H1 (cell line): Measurements from ENCODE around the gene SEMA3F.

Source experiments
- CEBPB ChIP-seq: IDR thresholded peaks from 2 replicates; pipeline ENCODE4 v1.6.1; 2012; ENCODE audit warnings: low read depth, low read length
- SP4 ChIP-seq: IDR thresholded peaks from 2 replicates; pipeline ENCODE4 v1.6.1; 2012; ENCODE audit warnings: low read length, inconsistent platforms
- TF ChIP-seq, protein P1 (sequence below), 3 experiments: IDR thresholded peaks; 1 replicate in 2 of 3; 2 replicates in 1 of 3; pipeline versions ENCODE4 v1.5.1 to v1.6.1; 2011; ENCODE audit warnings: low read length in 3 of 3, mild to moderate bottlenecking in 3 of 3, inconsistent platforms in 2 of 3, low read depth in 1 of 3, moderate library complexity in 1 of 3; ENCODE audit not compliant: insufficient read depth in 1 of 3; ENCODE audit errors: control extremely low read depth in 1 of 3
- TF ChIP-seq, protein P2 (sequence below): IDR thresholded peaks from 2 replicates; pipeline ENCODE4 v1.6.1; 2011; ENCODE audit warnings: low read length, improper control_type of control experiment

DNA sequence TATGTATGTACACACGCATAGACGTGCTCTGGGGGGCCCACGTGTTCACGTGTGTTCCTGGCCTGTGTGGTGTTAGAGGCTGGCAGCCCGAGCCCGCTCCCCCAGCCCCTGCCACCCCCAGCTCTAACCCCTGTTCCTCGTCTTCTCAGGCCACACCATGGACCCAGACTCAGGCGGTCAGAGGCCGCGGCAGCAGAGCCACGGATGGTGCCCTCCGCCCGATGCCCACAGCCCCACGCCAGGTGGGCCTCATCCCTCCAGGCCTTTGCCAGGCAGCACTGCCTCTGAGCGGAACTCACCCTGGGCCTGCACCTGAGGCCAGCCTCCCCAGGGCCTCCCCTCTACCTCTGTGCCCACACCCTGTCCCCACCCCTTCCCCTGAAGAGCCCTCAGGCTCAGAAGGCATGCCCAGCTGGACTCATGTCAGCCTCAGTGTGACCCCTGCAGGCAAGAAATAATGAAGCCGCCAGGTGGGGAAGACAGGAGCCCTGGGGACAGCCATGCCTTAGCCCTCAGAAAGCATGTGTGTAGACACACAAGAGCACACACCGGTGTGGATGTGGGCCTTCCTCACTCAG, 19.9 kb downstream of the SEMA3F start:
- TF ChIP-seq, protein P1, sequence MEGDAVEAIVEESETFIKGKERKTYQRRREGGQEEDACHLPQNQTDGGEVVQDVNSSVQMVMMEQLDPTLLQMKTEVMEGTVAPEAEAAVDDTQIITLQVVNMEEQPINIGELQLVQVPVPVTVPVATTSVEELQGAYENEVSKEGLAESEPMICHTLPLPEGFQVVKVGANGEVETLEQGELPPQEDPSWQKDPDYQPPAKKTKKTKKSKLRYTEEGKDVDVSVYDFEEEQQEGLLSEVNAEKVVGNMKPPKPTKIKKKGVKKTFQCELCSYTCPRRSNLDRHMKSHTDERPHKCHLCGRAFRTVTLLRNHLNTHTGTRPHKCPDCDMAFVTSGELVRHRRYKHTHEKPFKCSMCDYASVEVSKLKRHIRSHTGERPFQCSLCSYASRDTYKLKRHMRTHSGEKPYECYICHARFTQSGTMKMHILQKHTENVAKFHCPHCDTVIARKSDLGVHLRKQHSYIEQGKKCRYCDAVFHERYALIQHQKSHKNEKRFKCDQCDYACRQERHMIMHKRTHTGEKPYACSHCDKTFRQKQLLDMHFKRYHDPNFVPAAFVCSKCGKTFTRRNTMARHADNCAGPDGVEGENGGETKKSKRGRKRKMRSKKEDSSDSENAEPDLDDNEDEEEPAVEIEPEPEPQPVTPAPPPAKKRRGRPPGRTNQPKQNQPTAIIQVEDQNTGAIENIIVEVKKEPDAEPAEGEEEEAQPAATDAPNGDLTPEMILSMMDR (IDR thresholded peaks at IDR 0.05; ENCODE audit: control extremely low read depth in 1 of 3, insufficient read depth in 1 of 3, low read depth in 1 of 3, low read length in 3 of 3), result 0 out of 4 replicates have a peak, but pooled peaks of 1 of the 3 experiments have one; percentile 3
- TF ChIP-seq, protein P2, sequence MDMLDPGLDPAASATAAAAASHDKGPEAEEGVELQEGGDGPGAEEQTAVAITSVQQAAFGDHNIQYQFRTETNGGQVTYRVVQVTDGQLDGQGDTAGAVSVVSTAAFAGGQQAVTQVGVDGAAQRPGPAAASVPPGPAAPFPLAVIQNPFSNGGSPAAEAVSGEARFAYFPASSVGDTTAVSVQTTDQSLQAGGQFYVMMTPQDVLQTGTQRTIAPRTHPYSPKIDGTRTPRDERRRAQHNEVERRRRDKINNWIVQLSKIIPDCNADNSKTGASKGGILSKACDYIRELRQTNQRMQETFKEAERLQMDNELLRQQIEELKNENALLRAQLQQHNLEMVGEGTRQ, result no peak
- TF ChIP-seq CEBPB (no peak), SP4 (no peak)
